Glomerular endothelial cell (primary cell): ENCODE measurements around the gene BTBD9. TPM values are rescaled to one million over a fixed set of nuclear protein-coding genes. Genes with fewer than 3 reads are reported as not detected.

Experiments
- DNase-seq: peaks from one replicate; pipeline ENCODE4 v3.0.0-alpha.2; 2011; ENCODE audit warnings: low read depth, low spot score; ENCODE audit errors: extremely low read depth
- total RNA-seq: library from RNA; depleted of rRNA; stranded (reverse); fragments of >200 nt; gene quantifications from 2 replicates; pipeline ENCODE4 v1.2.3, GENCODE V29; 2015

The BTBD9 gene
- total RNA-seq, 1 donor from 2014 or later: 13.2 TPM

- no peak for DNase-seq
Observed at GRCh38 chr6:38156818-38157565, 482.7 kb downstream of the BTBD9 start.

GRCh38 chr6:38155621-38156204 lies 484.0 kb downstream of the BTBD9 start:
- DNase-seq: peak; percentile 20

- DNase-seq: peak; percentile 83
Observed at GRCh38 chr6:38155144-38155543, 484.6 kb downstream of the BTBD9 start.

GRCh38 chr6:38154731-38155130 lies 485.0 kb downstream of the BTBD9 start:
- DNase-seq: no peak

- no peak for DNase-seq
Observed at GRCh38 chr6:38153798-38154345, 485.9 kb downstream of the BTBD9 start.

GRCh38 chr6:38153076-38153797 lies 486.5 kb downstream of the BTBD9 start:
- DNase-seq: no peak

- no peak for DNase-seq
Observed at GRCh38 chr6:38152620-38153019, 487.1 kb downstream of the BTBD9 start.

GRCh38 chr6:38151580-38152500 lies 487.9 kb downstream of the BTBD9 start:
- DNase-seq: no peak

- no peak for DNase-seq
Observed at GRCh38 chr6:38150681-38151296, 488.9 kb downstream of the BTBD9 start.

- no peak for DNase-seq
Observed at GRCh38 chr6:38150021-38150420, 489.7 kb downstream of the BTBD9 start.

- DNase-seq: no peak
Observed at GRCh38 chr6:38149531-38149930, 490.2 kb downstream of the BTBD9 start.

- no peak for DNase-seq
Observed at GRCh38 chr6:38148606-38149005, 491.1 kb downstream of the BTBD9 start.

- DNase-seq: no peak
Observed at GRCh38 chr6:38146734-38147027, 493.0 kb downstream of the BTBD9 start.

- no peak for DNase-seq
Observed at GRCh38 chr6:38146021-38146733, 493.6 kb downstream of the BTBD9 start.

GRCh38 chr6:38144365-38144945 lies 495.3 kb downstream of the BTBD9 start:
- no peak for DNase-seq

GRCh38 chr6:38143191-38144150 lies 496.3 kb downstream of the BTBD9 start:
- no peak for DNase-seq

GRCh38 chr6:38142178-38142902 lies 497.4 kb downstream of the BTBD9 start:
- DNase-seq: no peak
